Airway epithelial cell (primary cell): ENCODE data around the gene MAPKAPK2. TPM values are rescaled to one million over a fixed set of nuclear protein-coding genes. Genes with fewer than 3 reads are reported as not detected.

Experiments
- total RNA-seq: library from RNA; depleted of rRNA; stranded (reverse); fragments of >200 nt; gene quantifications from 2 replicates; pipeline ENCODE4 v1.2.3, GENCODE V29; 2015

Gene MAPKAPK2
- 30.4 and 38.1 TPM in 2 replicates for total RNA-seq

GRCh38 chr1:206684478-206685333 is at the start of gene MAPKAPK2:
Gene MAPKAPK2 (plus strand): TSS chr1:206684905. CDS start chr1:206685230, 325 bp downstream.

GRCh38 chr1:206635080-206635977 is 49.4 kb upstream of the MAPKAPK2 start, which contains the start of gene DYRK3:
Gene DYRK3 (plus strand): TSS chr1:206635536. CDS start chr1:206635704, 168 bp downstream.

DNA sequence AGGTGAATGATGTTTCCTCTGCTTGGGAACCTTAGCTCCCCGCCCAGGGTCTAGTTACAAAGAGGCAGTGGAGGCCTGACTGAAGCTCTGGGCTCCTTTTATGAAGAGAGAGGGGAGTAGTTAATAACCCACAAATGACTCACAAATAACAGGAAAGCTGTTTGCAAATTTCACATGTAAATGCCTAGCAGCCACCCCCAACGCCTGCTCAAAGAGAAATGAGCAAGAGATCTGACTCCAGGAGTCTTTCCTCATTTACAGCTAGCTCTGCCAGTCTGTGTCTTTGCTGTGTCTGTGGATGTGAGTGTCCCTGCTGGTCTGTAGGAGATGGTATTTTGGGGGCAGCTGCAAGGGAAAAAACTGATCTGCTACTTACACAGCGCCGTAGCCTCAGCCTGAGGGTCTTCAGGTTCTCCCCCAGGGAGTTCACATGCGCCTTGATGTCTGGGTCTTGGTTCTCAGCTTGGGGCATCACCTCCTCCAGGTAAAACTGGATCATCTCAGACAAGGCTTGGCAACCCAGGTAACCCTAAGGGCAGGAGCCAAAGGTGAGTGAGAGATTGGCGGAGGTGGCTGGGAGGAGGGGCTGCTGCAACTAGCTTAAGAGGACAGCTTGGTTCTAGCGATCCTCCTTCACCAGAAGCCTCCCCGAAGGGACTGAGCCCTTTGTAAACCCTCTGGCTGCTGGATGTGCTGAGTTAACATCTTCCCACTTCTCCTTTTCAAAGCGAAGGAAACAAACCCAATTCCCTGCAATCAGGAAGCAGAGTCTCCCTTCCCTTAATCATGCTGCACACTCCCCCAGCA is 86.0 kb downstream of the MAPKAPK2 start, which contains the start of gene IL19:
IL19 (plus strand) TSS at position 243 of the 807 bp plus-strand sequence. CDS start 65,890 bp downstream, outside the sequence.

DNA sequence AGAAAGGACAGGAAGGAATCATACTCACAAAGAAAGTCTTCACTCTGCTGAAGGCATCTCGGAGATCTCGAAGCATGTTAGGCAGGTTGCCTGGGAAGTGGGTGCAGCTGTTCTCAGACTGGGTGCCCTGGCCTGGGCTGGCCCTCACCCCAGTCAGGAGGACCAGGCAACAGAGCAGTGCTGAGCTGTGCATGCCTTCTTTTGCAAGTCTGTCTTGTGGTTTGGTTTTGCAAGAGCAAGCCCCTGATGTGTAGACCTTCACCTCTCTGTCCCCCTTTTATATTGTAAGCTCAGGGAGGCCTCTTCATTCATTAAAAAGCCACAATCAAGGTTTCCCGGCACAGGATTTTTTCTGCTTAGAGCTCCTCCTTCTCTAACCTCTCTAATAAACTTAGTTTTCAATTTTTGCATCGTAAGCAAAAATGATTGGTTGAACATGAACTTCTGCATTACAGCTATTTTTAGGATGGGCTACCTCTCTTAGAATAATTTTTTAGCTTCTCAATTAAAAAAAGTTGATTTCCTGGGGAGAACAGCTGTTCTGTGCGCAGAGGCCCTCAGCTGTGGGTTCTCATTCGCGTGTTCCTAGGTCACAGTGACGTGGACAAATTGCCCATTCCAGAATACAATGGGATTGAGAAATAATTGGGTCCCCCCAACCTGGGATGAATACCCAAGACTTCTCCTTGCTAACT is 87.7 kb downstream of the MAPKAPK2 start, which contains the start of gene IL10:
IL10 (minus strand) TSS at position 252 of the 695 bp plus-strand sequence; CDS start at position 193, 59 bp downstream.

Other genes with a start within 250 kb of the MAPKAPK2 start
- 10.7 and 15.6 TPM in 2 replicates for gene IKBKE, start 214.4 kb upstream of the MAPKAPK2 start, total RNA-seq
- 17.6 and 18.8 TPM in 2 replicates for gene RASSF5, start 177.4 kb upstream of the MAPKAPK2 start, total RNA-seq
- 43.2 and 47.7 TPM in 2 replicates for gene EIF2D, start 72.4 kb upstream of the MAPKAPK2 start, total RNA-seq
- 9.6 and 13.3 TPM in 2 replicates for gene DYRK3, start 49.4 kb upstream of the MAPKAPK2 start, total RNA-seq
- not detected in 2 replicates for gene IL19, start 85.9 kb downstream of the MAPKAPK2 start, total RNA-seq
- not detected in 2 replicates for gene IL10, start 87.6 kb downstream of the MAPKAPK2 start, total RNA-seq
- not detected in 2 replicates for gene IL20, start 180.7 kb downstream of the MAPKAPK2 start, total RNA-seq
- 0.23 and 0.35 TPM in 2 replicates for gene IL24, start 212.5 kb downstream of the MAPKAPK2 start, total RNA-seq
- 0.05 and 0.21 TPM in 2 replicates for gene FCMR, start 237.0 kb downstream of the MAPKAPK2 start, total RNA-seq